Right renal pelvis (tissue), 4 donors: Measurements from ENCODE around the gene LRRC57. TPM values are rescaled to one million over a fixed set of nuclear protein-coding genes. Genes with fewer than 3 reads are reported as not detected.

Experiments used
- DNase-seq, 4 donors: peaks; one replicate each; pipeline ENCODE4 v3.0.0-alpha.2; 2013; ENCODE audit warnings: low read depth in 4 of 4, low spot score in 3 of 4, missing footprints in 1 of 4
- polyA plus RNA-seq, 4 donors: library from polyadenylated mRNA; unstranded; fragments of 120-200 nt; gene quantifications; one replicate each; pipeline ENCODE4 v1.2.1, GENCODE V29; 2013; ENCODE audit not compliant: insufficient read length in 4 of 4

Gene LRRC57
- polyA plus RNA-seq, 4 donors, result 20.3 to 21.9 (median 21.2) TPM

DNA sequence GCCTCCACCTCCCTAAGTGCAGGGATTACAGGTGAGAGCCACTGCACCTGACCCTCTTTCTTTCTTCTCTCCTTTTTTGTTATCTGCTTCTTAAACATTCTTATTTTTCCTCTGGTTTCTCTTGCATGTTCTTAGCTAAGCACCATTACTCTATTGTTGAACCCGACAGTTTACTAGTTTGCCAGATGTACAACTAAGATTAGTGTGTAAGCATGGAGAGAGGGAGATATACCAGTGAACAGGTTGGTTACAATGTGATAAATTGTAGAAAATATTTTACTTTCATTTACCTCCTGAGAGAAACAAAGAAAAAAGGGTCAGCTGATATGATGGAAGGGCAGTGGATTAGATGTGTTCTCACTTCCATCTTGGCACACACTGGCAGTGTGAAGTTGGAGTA is 5.0 kb upstream of the LRRC57 start:
- no peak for DNase-seq

GRCh38 chr15:42549741-42550392 is 1.3 kb upstream of the LRRC57 start:
- no peak for DNase-seq

GRCh38 chr15:42549032-42549491 is 469 bp upstream of the LRRC57 start:
- peak in 1 of 4 donors; percentile 23 for DNase-seq

DNA sequence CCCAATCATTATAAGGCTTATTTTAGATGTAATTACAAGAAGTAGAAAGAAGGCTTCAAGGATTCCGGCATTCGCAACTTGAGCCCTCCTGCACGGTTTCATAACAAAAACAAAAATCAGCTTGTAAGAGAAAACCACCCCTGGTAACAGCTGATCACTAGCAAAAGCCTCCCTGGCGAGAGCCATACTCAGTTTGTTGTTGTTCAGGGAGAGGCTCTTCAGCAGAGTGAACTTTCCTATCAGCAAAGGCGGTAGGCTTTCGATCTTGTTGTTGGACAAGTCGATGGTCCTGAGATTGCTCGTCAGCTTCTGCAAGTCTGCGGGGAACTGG is 710 bp downstream of the LRRC57 start:
- no peak for DNase-seq

GRCh38 chr15:42544853-42545629 is 3.6 kb downstream of the LRRC57 start:
- no peak for DNase-seq

- DNase-seq, result no peak
Measured at GRCh38 chr15:42533246-42533645, 15.3 kb downstream of the LRRC57 start.

GRCh38 chr15:42528970-42529369 is 19.6 kb downstream of the LRRC57 start:
- no peak for DNase-seq

GRCh38 chr15:42523331-42523730 is 25.3 kb downstream of the LRRC57 start:
- DNase-seq, result no peak

- no peak for DNase-seq
Measured at GRCh38 chr15:42511007-42511391, 37.6 kb downstream of the LRRC57 start.

GRCh38 chr15:42510258-42511006 is 38.2 kb downstream of the LRRC57 start:
- no peak for DNase-seq

GRCh38 chr15:42508263-42508690 is 40.3 kb downstream of the LRRC57 start:
- no peak for DNase-seq

GRCh38 chr15:42507514-42507913 is 41.1 kb downstream of the LRRC57 start:
- no peak for DNase-seq

- DNase-seq, result no peak
Measured at GRCh38 chr15:42504631-42505030, 44.0 kb downstream of the LRRC57 start.

GRCh38 chr15:42503825-42504224 is 44.8 kb downstream of the LRRC57 start:
- no peak for DNase-seq

DNA sequence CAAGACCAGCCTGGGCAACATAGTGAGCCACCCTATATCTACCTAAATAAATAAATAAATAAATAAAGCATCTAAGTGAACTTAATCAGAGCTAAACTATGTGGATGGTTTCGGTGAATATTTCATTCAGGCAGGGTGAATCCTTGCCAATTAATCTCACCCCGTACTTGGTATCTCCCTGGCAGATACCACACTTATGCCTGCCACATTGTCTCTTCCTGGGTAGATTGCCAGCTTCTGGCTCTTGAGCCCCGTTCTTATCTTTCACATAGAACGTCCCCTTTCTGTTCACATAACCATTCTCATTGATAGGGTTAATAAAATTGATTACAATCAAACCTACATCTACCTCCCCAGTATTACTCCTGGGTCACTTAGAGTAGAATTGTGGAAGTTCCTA is 46.1 kb downstream of the LRRC57 start:
- no peak for DNase-seq

GRCh38 chr15:42499858-42500609 is 48.6 kb downstream of the LRRC57 start:
- DNase-seq, result no peak

DNA sequence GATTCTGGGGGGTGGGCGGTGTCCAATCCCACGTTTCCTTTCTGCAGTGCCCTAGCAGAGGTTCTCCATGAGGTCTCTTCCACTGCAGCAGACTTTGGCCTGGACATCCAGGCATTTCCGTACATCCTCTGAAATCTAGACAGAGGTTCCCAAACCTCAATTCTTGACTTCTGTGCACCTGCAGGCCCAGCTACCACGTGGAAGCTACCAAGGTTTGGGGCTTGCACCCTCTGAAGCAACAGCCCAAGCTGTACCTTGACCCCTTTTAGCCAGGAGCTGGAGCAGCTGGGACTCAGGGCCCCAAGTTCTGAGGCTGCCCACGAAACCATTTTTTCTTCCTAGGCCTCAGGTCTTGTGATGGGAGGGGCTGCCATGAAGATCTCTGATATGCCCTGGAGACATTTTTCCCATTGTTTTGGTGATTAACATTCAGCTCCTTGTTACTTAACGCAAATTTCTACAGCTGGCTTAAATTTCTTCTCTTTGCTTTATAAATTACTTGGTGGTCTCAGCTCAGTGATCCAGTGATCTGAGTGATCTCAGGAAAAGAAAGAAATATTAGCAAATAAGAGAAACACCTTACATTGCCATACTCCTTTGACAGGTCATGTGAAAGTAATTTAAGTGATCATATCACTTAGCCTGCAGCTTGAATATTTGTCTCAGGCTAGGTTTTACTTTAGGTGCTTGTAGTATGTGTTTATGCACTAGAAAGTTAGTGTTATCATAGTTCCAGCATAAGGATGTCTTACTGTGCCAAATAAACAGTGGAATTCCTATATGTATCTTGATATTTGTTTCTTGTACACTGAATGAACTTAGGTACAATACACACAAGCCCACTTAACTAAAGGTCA is 50.2 kb downstream of the LRRC57 start:
- no peak for DNase-seq

- peak; percentile 80 to 87 (median 84) for DNase-seq
Measured at GRCh38 chr15:42495361-42496212, 53.0 kb downstream of the LRRC57 start, which contains the start of gene SNAP23. Gene SNAP23, plus strand, starts transcription at chr15:42495634. Its CDS starts 16,213 bp downstream, at chr15:42511847.

- DNase-seq, result peak in 1 of 4 donors; percentile 31
Measured at GRCh38 chr15:42494998-42495360, 53.6 kb downstream of the LRRC57 start.
